GM21737 (cell line): ENCODE results near the gene STK40.

Experiments
- ATAC-seq: cut with Tn5 transposase; IDR thresholded peaks from one replicate; pipeline ENCODE4 v1.9.1; 2021; ENCODE audit warnings: mild to moderate bottlenecking, moderate library complexity; ENCODE audit not compliant: unreplicated experiment

STK40 gene

DNA sequence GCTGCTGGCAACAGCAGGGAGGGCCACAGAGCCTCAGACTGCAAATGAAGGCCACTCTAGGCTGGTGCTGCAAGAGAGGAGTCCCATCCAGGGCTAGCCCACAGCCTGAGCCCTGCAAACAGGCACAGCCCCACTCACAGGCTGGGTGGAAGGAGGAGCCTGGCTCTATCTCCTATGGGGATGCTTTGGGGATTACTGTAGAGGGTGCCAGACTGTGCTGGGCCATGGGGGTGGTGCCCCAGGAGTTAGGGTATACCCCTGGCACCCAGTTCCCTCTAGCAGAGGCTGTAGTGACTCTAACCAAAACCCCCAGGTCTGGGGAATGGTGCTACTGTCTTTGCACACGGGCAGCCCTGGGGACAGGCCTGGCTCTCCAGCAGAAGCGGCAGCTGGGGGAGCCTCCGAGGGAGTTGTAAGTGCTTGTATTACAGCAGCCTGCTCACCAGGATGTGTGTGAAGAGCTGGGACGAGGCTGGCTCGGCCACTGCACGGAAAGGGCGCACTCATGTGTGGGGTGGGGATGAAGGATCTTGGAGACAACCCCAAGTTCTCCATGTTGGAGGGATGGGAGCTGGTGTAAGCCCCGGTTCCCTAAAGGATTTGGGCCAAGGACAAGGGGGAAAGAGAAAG lies 38.9 kb downstream of the STK40 start:
- no peak for ATAC-seq

DNA sequence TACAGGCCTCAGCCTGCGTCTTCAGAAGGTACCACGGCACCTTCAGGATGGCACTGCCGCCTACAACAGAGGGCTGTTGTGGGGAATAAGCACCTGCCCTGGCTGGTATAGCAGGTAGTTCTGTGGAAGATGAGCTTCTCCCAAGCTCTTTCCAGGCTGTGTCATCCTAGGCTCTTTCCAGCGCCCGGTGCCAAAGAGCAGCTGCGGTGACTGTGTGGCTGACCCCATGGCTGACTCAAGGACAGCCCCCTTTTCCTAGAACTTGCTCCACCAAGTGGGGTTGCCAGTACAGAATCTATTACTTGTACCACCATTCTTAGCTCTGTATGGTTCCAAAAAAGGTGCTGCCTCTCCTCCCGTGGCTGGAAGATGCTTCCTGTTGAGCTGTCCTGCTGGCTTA lies 40.4 kb downstream of the STK40 start:
- ATAC-seq = no peak

DNA sequence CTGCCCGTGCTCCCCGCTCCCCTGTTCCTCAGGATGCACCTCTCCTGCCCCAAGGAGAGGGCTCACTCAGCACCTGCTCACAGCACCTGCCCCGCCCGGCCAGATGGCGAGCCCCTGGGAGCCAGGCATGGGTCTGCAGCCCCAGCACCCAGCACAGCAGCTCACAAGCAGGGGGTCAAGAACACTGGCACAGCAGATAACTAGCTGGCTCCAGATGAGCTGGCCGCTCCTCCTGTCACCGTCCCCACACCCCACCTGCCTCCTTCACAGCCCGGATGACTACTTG lies 41.4 kb downstream of the STK40 start:
- no peak for ATAC-seq

DNA sequence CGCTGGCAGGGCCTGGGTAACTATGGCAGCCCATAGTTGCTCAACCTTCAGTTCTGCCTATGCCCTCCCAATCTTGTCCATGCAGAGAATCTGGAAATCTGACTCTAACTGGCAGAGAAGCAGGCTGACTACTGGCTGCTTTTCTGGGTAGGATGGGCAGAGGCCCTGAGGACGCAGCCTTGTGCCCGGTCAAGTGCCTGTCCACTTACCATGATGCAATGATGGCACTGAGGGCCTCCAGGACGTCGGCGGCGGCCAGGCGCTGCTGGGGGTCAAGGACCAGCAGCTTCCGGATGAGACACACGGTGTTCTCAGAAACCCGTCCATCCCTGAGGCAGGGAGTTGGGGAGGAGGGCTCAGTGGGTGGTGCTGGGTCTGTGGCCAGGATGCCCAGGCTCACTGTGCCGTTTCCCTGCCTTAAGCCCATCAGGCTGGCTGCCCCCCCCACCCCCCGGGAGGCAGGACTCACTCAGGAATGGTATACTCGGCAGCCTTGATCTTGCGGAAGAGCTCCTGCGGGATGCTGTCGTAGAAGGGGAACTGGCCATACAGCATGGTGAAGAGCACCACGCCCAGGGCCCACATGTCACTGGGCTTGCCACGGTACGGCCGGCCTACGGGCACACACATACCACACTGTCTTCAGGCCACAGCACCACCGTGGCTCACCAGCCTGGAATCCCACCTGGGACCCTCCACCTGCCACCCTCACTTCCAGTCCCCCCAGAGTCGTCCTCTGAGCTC lies 41.9 kb downstream of the STK40 start:
- no peak for ATAC-seq

DNA sequence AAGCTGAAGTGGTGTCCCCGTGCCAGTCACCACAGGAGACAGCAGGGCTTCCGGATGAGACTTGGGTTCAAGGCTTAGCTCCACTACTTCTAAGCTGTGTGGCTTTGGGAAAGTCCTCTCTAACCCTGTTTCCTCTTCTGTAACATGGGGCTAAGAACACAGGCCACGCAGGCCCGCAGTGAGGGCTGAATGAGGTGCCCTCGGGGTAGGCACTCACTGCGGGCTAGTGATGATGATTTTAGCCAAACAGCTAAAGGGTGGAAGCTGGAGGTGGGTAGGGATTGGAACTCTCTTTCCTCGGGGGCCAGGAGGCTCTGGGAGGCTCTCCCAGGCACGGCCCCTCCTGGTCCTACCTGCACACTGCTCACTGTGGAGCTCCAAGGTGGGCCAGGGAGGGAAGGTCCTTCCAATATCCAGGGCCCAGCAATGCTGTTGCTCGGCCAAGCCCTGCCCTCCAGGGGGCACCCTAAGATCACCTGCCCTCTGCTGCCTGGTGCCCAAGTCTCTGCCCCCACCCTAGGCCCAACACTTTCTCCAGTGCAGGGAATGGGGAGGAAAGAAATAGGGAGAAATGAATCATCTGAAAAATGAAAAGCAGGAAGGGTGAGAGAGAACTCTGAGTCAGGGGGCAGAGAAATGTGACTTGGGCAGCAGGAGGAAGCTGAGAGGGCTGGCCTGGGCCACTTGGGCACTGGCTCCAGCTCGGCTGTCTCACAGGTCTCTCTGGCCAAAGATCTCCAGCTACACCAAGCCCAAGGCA lies 43.1 kb downstream of the STK40 start:
- ATAC-seq = no peak

DNA sequence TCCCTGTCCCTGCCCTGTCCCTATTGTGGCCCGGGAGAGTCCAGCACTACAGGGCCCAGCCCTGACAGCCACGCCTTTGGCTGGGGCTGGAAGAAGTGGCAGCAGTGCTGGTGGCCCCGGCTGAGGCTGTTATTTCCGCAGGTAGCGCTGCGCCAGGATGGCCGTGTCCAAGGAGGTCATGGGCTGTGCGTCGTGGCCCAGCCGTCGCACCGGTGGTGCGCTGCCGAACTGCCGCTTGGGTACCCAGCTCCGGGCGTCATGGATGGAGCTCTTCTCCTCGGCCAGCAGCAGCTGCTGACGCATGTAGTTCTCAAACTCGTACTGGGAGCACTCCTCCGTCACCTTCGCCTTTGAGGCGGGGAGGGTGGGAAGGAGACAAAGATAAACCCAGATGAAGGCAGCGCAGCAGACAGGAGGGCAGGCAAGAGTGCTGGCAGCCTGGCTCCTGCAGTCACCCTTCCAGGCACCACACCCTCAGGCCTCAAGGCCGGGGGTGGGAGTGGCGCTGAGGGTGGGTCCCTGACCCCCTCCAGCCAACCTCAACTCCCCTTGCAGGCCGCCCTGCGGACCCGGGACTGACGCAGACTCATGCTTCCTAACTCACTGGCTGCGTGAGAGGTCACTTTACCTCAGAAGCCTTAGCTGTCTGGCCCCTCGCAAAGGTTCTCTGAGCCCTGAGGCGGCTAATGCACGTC lies 44.0 kb downstream of the STK40 start:
- ATAC-seq = no peak

DNA sequence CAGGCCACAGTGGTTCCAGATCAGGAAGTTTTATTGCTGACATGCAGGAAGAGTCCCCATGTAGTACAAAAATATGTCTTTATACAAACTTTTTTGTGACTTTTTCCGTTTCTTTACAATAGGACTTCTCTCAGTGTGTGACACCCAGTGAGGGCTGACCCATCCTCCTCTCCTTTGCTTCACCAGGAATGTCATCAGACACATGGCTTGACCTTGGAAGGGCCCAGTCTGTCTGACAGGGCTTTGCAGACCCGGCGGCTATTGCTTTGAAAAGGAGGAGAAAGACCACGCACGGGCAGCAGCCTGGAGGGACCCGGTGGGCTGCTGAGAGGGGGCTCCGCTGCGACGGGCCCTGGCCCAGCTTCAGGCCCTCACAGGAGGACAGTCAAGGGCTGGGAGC lies 46.1 kb downstream of the STK40 start:
- no peak for ATAC-seq

DNA sequence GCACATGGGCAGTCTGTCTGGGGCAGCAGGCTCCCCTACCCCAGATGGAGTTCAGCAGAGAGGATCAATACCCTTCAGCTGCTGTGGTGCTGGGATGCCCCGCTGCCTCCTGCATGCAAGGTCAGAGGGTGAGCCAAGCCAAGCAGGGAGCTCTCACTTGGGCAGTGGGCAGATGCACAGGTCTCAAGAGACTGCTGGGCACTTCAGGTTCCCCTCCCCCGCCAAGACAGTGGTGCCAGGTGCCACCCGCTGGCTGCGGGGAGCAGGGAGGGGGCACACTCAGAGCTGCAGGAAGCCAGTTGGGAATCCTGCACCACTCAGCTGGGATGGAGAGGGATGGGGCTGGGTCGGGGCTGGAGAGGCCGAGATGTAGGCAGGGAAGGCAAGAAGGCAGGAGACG lies 46.5 kb downstream of the STK40 start:
- ATAC-seq = no peak

DNA sequence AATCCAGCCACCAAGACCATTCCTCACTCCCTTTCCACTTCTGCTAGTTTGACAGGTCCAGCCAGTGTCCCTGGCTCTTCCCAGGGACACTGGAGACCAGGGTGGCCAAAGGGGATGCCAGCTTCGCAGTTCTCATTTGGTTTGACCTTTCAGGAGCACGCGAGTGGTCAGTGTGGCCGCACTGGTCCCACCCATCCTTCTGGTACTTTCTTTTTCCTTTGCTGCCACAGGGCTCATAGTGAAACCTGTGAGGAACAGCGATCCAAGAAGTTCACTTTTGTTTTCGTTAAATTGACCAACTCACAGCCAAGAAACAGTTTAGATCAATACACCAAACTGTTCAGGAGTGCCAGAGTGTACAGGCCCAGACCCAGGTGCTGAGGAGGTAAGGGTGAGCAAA lies 47.9 kb downstream of the STK40 start:
- no peak for ATAC-seq

DNA sequence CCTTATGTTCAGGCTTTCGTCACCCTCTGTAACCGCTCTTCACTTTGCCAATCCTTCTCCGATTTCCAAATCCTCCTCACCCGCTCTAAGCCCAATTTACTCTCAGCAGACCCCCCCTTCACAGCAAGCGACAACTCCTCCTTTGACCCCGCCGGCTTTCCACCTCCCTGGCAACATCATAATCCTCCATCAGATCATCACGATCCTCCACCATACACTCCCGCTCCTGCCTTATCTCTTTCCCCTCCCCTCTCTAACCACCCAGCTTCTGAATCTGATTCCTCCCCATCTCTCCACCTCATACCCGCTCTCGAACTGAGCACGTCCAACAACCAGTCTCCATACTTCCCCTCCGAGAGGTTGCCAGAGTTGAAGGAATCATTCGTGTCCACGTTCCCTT lies 54.8 kb downstream of the STK40 start:
- ATAC-seq = no peak

DNA sequence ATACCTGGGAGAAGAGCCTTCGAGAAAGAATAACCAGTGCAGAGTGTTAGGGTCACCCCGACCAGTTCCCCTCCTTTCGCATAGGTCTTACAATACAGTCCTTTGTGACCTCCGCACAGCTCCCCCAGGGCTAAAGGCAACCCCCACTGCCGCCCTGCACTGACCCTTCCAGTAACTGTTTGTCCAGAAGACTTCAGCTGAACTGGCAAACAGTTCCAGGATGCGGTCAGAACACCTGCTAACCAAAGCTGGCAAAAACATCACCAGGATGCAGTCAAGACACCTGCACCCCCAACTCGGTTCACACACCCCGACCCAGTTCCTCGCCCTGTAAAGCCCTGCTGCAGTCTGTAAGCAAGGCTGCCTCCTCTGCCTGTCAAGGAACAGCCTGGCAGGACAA lies 55.9 kb downstream of the STK40 start:
- no peak for ATAC-seq

DNA sequence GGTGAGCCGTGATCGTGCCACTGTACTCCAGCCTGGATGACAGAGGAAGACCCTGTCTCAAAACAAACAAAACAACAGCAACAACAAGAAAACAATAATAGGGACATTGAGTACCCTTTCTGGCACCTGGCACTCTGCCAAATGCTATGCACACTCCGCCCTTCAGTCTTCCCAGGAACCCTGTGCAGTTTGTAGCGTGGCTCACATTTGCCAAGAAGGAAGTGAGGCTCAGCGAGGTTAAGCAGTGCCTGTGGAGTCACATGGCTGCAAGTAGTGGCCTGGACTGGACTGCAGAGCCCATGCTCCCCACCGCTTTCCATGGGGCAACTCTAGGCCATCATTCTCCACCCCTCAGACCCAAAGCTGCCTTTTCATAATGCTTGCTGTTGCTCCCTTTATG lies 57.0 kb downstream of the STK40 start:
- no peak for ATAC-seq

DNA sequence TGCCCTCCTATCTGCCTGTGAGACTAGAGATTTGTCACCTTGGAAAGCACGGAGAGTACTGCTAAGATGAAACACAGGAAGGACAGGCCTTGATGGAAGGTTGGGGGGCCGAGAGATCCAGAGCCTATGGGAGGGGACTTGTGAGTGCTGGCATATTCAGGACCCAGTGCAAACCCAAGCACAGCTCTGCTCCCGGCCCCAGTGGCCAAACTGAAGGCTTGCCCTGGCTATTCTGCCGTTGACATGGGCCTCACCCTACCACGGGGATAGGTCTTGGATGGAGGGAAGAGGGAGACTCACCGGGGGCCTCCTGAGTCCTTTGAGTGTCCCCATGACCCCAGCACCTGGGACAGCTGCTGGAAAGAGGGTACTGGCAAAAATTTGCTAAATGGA lies 57.6 kb downstream of the STK40 start:
- no peak for ATAC-seq

DNA sequence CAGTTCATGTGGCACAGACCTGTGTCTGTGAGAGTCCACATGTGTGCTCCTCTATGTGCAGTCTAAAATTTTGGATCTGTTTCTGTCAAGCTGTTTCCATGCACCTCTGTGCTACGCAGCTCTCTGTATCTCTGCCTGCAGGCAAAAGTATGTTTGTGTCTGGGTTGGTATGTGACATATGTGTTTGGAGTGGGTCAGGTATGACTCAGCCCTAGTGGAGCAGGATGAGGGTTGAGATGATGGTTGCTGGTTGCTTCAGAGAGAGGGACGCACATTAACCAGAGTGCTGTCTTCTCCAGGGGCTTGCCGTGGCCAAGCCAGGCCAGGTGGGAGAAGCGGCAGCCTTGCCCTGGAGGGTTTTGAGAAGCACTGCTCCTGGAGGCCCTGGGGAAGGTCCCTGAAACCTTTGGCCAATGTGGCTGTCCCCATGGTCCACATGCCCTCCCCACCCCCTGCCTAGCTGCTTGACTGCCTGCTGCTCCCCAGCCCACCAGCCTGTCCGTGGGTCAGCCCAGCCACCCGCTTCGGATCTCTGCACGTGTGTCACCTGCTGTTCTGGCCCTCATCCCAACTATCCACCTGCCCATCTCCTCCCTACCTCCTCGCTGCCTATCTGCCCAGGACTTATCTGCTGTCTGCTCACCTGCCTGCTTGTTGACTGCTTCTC lies 58.2 kb downstream of the STK40 start:
- ATAC-seq = no peak

DNA sequence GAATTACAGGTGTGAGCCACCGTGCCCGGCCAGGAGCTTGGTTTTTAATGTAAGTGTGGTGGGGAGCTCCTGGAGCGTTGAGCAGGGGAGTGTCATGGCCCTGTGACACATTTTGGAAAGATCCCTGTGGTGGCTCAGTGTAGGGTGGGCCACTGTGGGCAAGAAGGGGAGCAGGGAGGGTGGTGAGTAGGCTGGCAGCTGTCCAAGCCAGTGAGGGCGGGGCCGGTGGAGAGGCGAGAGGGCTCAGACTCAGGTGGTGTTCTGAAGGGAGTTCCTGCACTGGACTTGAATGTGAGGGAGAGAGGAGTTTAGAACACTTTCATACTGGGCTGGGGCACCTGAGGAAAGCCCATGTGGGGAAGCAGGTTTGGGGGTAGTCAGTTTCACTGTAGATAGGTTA lies 59.2 kb downstream of the STK40 start:
- ATAC-seq = no peak

DNA sequence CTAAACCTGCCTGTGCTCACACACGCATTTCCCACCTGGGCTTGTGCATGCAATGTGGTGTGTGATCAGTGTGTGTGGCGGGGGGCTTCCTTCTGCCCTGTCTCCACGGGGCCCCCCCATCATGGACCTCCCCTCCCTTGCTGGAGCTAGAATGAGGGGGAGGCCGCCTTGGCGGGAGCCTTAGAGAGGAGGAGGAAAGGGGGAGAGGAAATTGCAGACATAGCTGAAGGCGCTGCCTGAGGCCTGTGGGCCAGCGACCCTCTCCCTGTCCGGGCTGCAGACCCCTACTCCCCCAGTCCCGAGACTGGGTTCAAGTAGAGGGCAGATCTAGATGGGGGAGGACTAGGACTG lies 61.4 kb downstream of the STK40 start:
- no peak for ATAC-seq

DNA sequence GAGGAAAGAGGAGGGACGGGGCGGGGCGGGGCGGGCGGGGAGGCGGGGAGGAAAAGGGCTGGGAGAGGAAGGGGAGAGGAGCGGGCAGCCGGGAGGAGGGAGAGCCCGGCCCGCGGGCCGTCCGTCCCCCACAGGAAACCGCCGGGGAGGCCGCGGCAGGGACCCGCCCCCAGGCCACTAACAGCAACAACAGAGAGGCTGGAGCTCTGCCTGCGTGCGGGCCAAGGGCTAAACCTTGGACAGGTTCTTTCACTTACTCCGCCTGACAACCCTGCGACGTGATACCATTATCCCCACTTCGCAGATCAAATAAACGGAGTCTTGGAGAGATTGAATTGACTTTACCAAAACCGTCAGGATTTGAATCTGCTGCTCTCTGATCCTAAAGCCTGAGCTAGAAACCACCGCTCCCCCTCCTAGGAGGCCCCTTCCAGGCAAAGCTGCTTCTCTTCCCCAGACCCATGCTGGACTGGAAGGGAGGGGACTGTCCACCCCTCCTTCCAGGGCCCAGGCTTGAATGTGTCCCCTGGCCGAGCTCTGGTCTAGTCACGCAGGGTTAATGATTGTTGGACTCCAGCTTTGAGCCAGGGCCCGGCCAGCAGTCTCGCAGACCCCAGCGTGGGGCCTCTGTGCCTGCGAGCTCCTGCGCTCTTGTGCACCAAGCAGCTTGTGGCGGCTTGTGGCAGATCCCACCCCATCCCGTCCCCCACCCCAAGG lies 61.9 kb downstream of the STK40 start, which contains the start of gene EVA1B:
EVA1B (minus strand) TSS at position 10 of the 717 bp plus-strand sequence. CDS start 608 bp downstream, outside the sequence.
- no peak for ATAC-seq

DNA sequence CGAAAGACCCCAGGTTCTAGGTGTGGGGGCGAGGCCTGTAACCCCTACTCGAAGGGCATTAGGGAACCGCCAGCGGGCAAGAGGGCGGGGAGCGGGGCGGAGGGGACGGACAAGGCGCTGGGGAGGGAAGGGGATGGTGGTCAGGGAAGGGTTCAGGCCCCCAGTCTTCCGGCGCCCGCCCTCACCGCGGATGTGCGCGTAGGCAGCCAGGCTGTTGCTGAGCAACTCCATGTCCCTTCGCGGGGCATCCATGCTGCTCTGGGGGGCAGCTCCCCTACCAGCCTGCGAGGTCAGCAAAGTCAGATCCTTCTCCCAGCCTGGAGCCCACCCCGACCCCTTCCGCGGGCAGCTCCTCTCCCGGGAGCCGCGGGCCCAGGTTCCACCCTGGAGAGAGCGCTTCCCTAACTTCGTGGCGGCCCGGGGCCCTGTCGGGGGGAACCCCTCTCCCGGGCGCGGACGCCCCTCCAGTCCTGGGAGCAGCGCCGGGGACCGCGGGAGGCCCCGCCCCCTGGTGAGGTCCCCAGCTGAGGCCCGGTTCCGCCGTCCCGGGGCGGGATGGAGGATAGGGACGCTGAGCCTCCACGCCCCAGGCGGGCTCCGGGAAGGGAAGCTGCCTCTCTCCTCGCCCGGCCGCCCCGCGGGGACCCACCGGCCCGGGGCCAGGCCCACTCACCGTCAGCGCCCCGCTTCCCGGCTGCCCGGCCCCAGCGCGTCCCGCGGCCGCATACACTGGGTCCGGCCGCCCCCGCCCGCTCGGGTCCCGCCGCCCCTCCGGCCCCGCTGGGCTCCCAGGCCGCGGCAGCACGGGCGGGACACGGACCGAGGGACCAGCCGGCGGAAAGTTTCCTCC lies 62.7 kb downstream of the STK40 start:
- no peak for ATAC-seq

DNA sequence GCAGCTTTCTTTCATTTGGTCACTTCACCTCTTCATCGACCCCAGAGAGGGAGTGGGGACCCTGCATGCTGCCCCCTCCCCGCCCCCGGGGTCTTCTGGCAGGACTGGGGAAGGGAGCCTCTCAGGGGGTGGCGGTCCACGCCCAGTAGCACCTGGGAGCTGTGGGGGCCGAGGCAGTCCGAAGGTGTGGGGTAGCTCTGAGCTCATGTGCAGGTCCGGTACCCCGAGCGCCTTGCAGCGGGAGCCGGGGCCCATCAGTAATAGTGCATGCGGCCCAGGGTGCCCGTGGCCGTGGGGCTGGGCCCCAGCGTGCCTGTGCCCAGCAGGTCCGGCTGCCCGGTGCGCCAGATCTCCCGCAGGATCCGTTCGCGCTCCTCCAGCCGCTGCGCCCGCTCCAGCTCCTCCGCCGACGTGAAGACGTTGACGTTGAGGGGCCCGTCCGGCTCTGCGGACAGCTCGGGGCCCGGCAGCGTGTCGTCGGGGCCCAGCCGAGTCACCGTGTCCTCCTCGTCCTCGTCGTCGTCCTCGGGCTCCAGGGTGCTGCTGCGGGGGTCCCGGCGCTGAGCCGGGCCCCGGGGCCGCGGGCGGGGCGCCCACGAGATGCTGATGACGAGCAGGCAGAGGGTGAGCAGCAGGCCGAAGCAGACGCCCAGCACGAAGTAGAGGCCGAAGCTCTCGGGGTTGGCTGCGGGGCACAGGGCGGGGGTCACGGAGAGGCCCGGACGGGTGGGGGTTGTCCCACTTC lies 63.5 kb downstream of the STK40 start:
- no peak for ATAC-seq
